Astrocyte (in vitro differentiated cells and primary cell): ENCODE data around the gene DENND1B.

ENCODE experiments used
- EZH2 ChIP-seq: IDR thresholded peaks from 2 replicates; pipeline ENCODE4 v1.6.1; 2012; ENCODE audit warnings: mild to moderate bottlenecking, low read length, inconsistent platforms; ENCODE audit not compliant: insufficient read depth
- TF ChIP-seq, protein P1 (sequence below): IDR thresholded peaks from 2 replicates; pipeline ENCODE4 v1.5.1; 2011; ENCODE audit warnings: low read depth, mild to moderate bottlenecking, inconsistent platforms, low read length, moderate library complexity; ENCODE audit not compliant: insufficient read depth

DNA sequence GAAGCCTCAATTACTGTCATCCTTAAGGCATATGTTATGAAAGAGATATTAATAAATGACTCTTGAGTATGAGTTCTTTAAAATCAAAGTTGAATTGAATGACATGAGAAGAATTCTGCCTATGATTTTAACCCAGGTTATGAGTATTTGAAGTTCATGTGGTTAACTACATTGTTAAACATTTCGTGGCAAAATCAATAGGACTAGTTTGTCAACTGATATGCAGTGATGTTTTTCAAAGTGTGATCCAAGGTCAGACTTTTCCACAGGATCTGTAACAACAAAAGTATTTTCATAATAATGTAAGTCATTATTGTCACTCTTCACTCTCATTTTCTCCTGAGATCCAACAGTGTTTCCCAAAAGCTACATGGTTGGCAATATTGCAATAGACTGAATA is 189.5 kb downstream of the DENND1B start:
- TF ChIP-seq, protein P1, sequence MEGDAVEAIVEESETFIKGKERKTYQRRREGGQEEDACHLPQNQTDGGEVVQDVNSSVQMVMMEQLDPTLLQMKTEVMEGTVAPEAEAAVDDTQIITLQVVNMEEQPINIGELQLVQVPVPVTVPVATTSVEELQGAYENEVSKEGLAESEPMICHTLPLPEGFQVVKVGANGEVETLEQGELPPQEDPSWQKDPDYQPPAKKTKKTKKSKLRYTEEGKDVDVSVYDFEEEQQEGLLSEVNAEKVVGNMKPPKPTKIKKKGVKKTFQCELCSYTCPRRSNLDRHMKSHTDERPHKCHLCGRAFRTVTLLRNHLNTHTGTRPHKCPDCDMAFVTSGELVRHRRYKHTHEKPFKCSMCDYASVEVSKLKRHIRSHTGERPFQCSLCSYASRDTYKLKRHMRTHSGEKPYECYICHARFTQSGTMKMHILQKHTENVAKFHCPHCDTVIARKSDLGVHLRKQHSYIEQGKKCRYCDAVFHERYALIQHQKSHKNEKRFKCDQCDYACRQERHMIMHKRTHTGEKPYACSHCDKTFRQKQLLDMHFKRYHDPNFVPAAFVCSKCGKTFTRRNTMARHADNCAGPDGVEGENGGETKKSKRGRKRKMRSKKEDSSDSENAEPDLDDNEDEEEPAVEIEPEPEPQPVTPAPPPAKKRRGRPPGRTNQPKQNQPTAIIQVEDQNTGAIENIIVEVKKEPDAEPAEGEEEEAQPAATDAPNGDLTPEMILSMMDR, result no peak
- TF ChIP-seq EZH2, result no peak
